HEK293 (cell line): ENCODE data around the gene NCOA6.

Experiments
- ATF2 ChIP-seq: fragments of 450-650 bp; formaldehyde crosslinking; IDR thresholded peaks from 2 replicates; pipeline ENCODE4 v1.5.1; 2016; ENCODE audit warnings: missing biosample characterization, missing genetic modification characterization, low read depth
- FEZF1 ChIP-seq: fragments of 450-650 bp; formaldehyde crosslinking; IDR thresholded peaks from 2 replicates; pipeline ENCODE4 v1.5.1; 2016; ENCODE audit warnings: missing biosample characterization, missing genetic modification characterization
- KLF7 ChIP-seq: fragments of 450-650 bp; formaldehyde crosslinking; IDR thresholded peaks from 2 replicates; pipeline ENCODE4 v1.5.1; 2016; ENCODE audit warnings: missing biosample characterization, missing genetic modification characterization, borderline replicate concordance
- PRDM10 ChIP-seq: fragments of 450-650 bp; formaldehyde crosslinking; IDR thresholded peaks from 2 replicates; pipeline ENCODE4 v1.5.1; 2016; ENCODE audit warnings: missing biosample characterization, missing genetic modification characterization
- PRDM4 ChIP-seq: fragments of 450-650 bp; formaldehyde crosslinking; IDR thresholded peaks from 2 replicates; pipeline ENCODE4 v1.5.1; 2017; ENCODE audit warnings: missing biosample characterization, missing genetic modification characterization
- REST ChIP-seq: fragments of 450-650 bp; formaldehyde crosslinking; IDR thresholded peaks from 2 replicates; pipeline ENCODE4 v1.5.1; 2016; ENCODE audit warnings: missing biosample characterization, missing genetic modification characterization
- ZBTB1 ChIP-seq: fragments of 450-650 bp; formaldehyde crosslinking; IDR thresholded peaks from 2 replicates; pipeline ENCODE4 v1.5.1; 2016; ENCODE audit warnings: missing biosample characterization, missing genetic modification characterization
- ZBTB10 ChIP-seq: fragments of 450-650 bp; formaldehyde crosslinking; IDR thresholded peaks from 2 replicates; pipeline ENCODE4 v1.5.1; 2016; ENCODE audit warnings: missing biosample characterization, missing genetic modification characterization
- ZFP37 ChIP-seq: fragments of 450-650 bp; formaldehyde crosslinking; IDR thresholded peaks from 2 replicates; pipeline ENCODE4 v1.5.1; 2016; ENCODE audit warnings: missing biosample characterization, missing genetic modification characterization
- ZNF132 ChIP-seq: fragments of 450-650 bp; formaldehyde crosslinking; IDR thresholded peaks from 2 replicates; pipeline ENCODE4 v1.5.1; 2017; ENCODE audit warnings: missing biosample characterization, missing genetic modification characterization, borderline replicate concordance
- ZNF274 ChIP-seq, 2 experiments: fragments of 200-500 bp in 1 of 2; fragments of 450-650 bp in 1 of 2; sonication (Bioruptor generic) in 1 of 2; formaldehyde crosslinking in 1 of 2; IDR thresholded peaks; 2 replicates each; pipeline versions ENCODE4 v1.5.1 to v1.6.1; 2014 to 2016; ENCODE audit warnings: borderline replicate concordance in 1 of 2, inconsistent platforms in 1 of 2, low read length in 1 of 2, missing biosample characterization in 1 of 2, missing genetic modification characterization in 1 of 2
- ZNF292 ChIP-seq: fragments of 450-650 bp; formaldehyde crosslinking; IDR thresholded peaks from 2 replicates; pipeline ENCODE4 v1.5.1; 2016; ENCODE audit warnings: low read depth, missing biosample characterization, missing genetic modification characterization, borderline replicate concordance
- ZNF311 ChIP-seq: fragments of 450-650 bp; formaldehyde crosslinking; IDR thresholded peaks from 2 replicates; pipeline ENCODE4 v1.5.1; 2017; ENCODE audit warnings: missing biosample characterization, missing genetic modification characterization, borderline replicate concordance
- ZNF324 ChIP-seq: fragments of 450-650 bp; formaldehyde crosslinking; IDR thresholded peaks from 2 replicates; pipeline ENCODE4 v1.5.1; 2016; ENCODE audit warnings: missing biosample characterization, missing genetic modification characterization
- ZNF354C ChIP-seq: fragments of 450-650 bp; formaldehyde crosslinking; IDR thresholded peaks from 2 replicates; pipeline ENCODE4 v1.5.1; 2016; ENCODE audit warnings: missing biosample characterization, missing genetic modification characterization, low read depth, borderline replicate concordance
- ZNF529 ChIP-seq: fragments of 450-650 bp; formaldehyde crosslinking; IDR thresholded peaks from 2 replicates; pipeline ENCODE4 v1.5.1; 2017; ENCODE audit warnings: missing genetic modification characterization, missing biosample characterization; ENCODE audit not compliant: insufficient replicate concordance
- ZNF549 ChIP-seq: fragments of 450-650 bp; IDR thresholded peaks from 2 replicates; pipeline ENCODE4 v1.5.1; 2018; ENCODE audit warnings: missing biosample characterization, missing genetic modification characterization, mild to moderate bottlenecking, inconsistent platforms, moderate library complexity
- ZNF645 ChIP-seq: fragments of 450-650 bp; formaldehyde crosslinking; IDR thresholded peaks from 2 replicates; pipeline ENCODE4; 2016; ENCODE audit warnings: missing biosample characterization, missing genetic modification characterization
- ZNF791 ChIP-seq: fragments of 450-650 bp; formaldehyde crosslinking; IDR thresholded peaks from 2 replicates; pipeline ENCODE4 v1.5.1; 2016; ENCODE audit warnings: missing biosample characterization, missing genetic modification characterization
- ZSCAN23 ChIP-seq: fragments of 450-650 bp; formaldehyde crosslinking; IDR thresholded peaks from 2 replicates; pipeline ENCODE4 v1.5.1; 2016; ENCODE audit warnings: missing biosample characterization, missing genetic modification characterization
- ZSCAN5A ChIP-seq: fragments of 450-650 bp; formaldehyde crosslinking; IDR thresholded peaks from 2 replicates; pipeline ENCODE4 v1.5.1; 2016; ENCODE audit warnings: missing biosample characterization, missing genetic modification characterization

NCOA6 gene

GRCh38 chr20:34709831-34710567 lies 115.5 kb downstream of the NCOA6 start (continued):
- TF ChIP-seq ZNF549 (tag by site-specific recombination) (no peak), PRDM10 (peak; percentile 98), ZNF274 (IDR thresholded peaks at IDR 0.05; ENCODE audit: low read length) (no peak), ZNF274 (tag by site-specific recombination; IDR thresholded peaks at IDR 0.05; ENCODE audit: borderline replicate concordance) (no peak), ZNF311 (tag by site-specific recombination) (no peak), ZFP37 (tag by site-specific recombination) (peak; percentile 45; the same call in 1 of the 2 replicates), KLF7 (tag by site-specific recombination) (no peak), ZNF791 (tag by site-specific recombination) (no peak), ZBTB10 (tag by site-specific recombination) (no peak), ATF2 (no peak), ZNF529 (tag by site-specific recombination) (no peak), REST (no peak), ZNF132 (no peak), PRDM4 (tag by site-specific recombination) (no peak), FEZF1 (tag by site-specific recombination) (no peak), ZNF324 (tag by site-specific recombination) (no peak; the same call in 1 of the 2 replicates), ZSCAN5A (tag by site-specific recombination) (no peak), ZSCAN23 (no peak), ZBTB1 (no peak), ZNF645 (no peak), ZNF292 (no peak), ZNF354C (no peak)
